Posterior cingulate gyrus (tissue), 11 donors: Measurements from ENCODE around the gene HEPH.
"Not testable (repeated sequence)": the region's sequence is repeated elsewhere in the genome, so short reads cannot be mapped to it uniquely, and the experiment has no call there.

Source experiments
- DNase-seq, 10 donors: peaks; one replicate each; pipeline versions ENCODE4 v3.0.0 to v3.0.0-alpha.2; 2020 to 2021; ENCODE audit warnings: mixed read lengths in 3 of 10
- intact Hi-C: fragments of 100-400 bp; cut with DNase I; formaldehyde crosslinking; loops from one replicate; pipeline ENCODE4 v1.15.1; 2023

Gene HEPH

GRCh38 chrX:66203114-66203513, 39.1 kb downstream of the HEPH start:
- no peak for DNase-seq
- intact Hi-C loops: no loop called here

GRCh38 chrX:66221856-66222255, 57.8 kb downstream of the HEPH start:
- intact Hi-C loops: no loop called here
- DNase-seq: no peak

DNA sequence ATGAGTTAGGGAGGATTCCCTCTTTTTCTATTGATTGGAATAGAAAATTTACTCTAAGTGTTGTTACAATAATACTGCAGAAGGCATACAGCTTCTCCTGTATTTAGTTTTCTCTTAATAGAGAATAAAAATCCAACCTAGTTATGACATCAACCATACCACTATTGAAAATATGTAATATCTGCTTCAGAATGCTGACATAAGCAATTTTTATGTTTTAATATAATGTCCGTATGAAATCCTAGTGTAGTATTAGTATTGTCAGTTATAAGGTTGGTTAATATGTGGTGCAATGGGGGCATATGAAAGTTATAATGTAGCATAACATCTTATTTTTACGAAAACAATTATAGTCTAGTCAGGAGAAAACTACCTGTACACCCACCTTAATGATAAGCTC, 68.2 kb downstream of the HEPH start:
- intact Hi-C loops: no loop called here
- no peak for DNase-seq

DNA sequence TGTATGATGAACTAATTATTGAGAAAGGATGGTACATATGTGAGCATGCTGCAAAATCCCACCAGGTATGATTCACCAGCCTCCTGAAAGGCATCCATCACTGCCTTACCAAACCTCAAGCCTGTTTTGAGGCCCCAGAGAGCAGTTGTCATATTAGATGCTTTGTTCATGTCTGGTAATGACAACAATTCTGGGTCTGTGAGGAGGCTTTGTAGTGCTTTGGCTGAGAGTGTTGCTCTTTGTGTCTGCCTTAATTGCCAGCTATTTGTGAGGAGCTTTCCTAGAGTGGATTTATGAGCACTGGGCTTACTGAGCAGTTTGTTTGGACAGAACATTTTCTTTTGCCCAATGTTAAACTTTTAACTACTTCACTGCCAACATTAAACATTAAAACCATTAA, 69.2 kb downstream of the HEPH start:
- intact Hi-C loops: no loop called here
- peak in 1 of 10 donors; percentile 8 for DNase-seq

GRCh38 chrX:66233904-66234303, 69.9 kb downstream of the HEPH start:
- intact Hi-C loops, DNase-seq: not testable (repeated sequence)

DNA sequence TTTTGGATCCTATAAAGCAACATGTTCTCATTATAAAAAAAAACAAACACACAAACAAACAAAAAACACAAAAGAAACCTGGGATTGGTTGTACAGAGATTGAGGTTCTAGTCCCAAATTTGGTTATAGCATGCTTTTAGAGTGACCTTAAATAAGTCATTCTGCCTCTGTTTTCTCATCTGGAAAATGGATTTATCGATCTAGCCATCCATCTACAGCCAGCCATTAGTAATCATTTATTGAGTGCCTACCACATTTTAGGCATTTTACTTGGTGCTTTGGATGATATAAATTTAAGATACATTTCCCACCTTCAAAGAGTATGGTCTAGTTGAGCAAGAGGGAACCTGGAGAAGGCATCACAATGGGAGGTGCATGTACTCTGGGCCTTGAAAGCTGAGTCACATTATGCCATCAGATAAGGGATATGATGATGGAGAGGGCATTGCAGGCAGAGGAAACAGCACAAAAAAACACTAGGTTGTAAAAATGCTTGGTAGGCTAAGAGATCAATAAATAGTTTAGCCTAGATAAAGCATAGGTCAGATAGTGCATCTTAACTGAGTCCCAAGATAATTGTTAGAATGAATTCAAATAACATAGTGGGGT, 91.4 kb downstream of the HEPH start:
- DNase-seq: no peak
- intact Hi-C loops: no loop called here

DNA sequence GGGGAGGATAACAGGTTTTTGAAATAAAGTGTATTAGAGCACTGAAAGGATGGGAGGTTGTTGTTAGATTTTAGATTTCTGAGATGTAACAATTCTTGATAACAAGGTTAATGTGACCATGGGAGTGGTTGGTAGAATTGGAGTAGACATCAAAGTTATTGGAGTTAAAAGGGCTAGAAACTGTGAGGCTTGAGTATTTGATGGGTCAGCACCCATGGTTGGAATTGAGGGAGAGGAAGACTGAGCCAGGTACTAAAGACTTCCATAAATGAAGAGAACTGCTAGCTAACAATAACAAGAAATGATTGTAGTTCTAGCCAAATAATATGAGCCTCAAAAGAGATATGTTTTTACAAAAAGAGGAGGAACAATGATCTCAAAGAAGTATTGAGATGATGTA, 98.8 kb downstream of the HEPH start:
- no peak for DNase-seq
- intact Hi-C loops: no loop called here
